K562 (cell line): ENCODE measurements around the gene EPB41L1.

ENCODE experiments used
- CBX2 ChIP-seq: fragments of 200-600 bp; sonication (generic); IDR thresholded peaks from one replicate; pipeline ENCODE4 v1.6.1; 2012; ENCODE audit warnings: mild to moderate bottlenecking, low read length, inconsistent platforms; ENCODE audit not compliant: insufficient read depth, poor library complexity, severe bottlenecking
- CTCF ChIP-seq, 3 experiments: IDR thresholded peaks in 2 of 3; conservative IDR thresholded peaks in 1 of 3; 2 replicates each; pipeline ENCODE4 v1.5.1; 2011 to 2012; ENCODE audit warnings: low read length in 3 of 3, mild to moderate bottlenecking in 3 of 3, control low read depth in 2 of 3, improper control_type of control experiment in 1 of 3, inconsistent platforms in 1 of 3, low read depth in 1 of 3, mixed read lengths in 1 of 3, moderate library complexity in 1 of 3; ENCODE audit not compliant: insufficient read depth in 2 of 3
- MAX ChIP-seq: sonication (generic); formaldehyde crosslinking; IDR thresholded peaks from 2 replicates; pipeline ENCODE4 v1.9.0; 2022; ENCODE audit warnings: mild to moderate bottlenecking, missing genetic modification reagents
- POLR2H ChIP-seq: IDR thresholded peaks from 2 replicates; pipeline ENCODE4 v1.6.1; 2016; ENCODE audit warnings: missing genetic modification characterization, low read depth, mild to moderate bottlenecking, control low read depth, missing compliant biosample characterization, moderate library complexity
- SAFB ChIP-seq: fragments of 200-400 bp; formaldehyde crosslinking; IDR thresholded peaks from 2 replicates; pipeline ENCODE4 v1.6.1; 2017; ENCODE audit warnings: low read depth, low read length, borderline replicate concordance
- SP2 ChIP-seq: IDR thresholded peaks from 2 replicates; pipeline ENCODE4 v1.6.1; 2011; ENCODE audit warnings: mild to moderate bottlenecking, low read depth, low read length, moderate library complexity; ENCODE audit not compliant: poor library complexity, severe bottlenecking; ENCODE audit errors: extremely low read depth
- SRSF9 ChIP-seq: fragments of 200-400 bp; formaldehyde crosslinking; IDR thresholded peaks from 2 replicates; pipeline ENCODE4 v1.6.1; 2017; ENCODE audit warnings: low read depth, low read length, borderline replicate concordance
- YBX1 ChIP-seq: fragments of 450-650 bp; IDR thresholded peaks from 2 replicates; pipeline ENCODE4 v1.7.1; 2016; ENCODE audit warnings: mild to moderate bottlenecking
- ZBED1 ChIP-seq: IDR thresholded peaks from 2 replicates; pipeline ENCODE4 v1.6.1; 2014
- ZNF24 ChIP-seq: fragments of 450-650 bp; IDR thresholded peaks from 2 replicates; pipeline ENCODE4 v1.6.1; 2016
- ZNF354B ChIP-seq: fragments of 250-450 bp; sonication (Bioruptor Pico); IDR thresholded peaks from 2 replicates; pipeline ENCODE4 v1.4.0; 2020
- TF ChIP-seq, protein P1 (sequence below), 3 experiments: fragments of 200-800 bp in 1 of 3; fragments of 250-450 bp in 1 of 3; fragments of 450-650 bp in 1 of 3; sonication (Bioruptor Pico) in 1 of 3; sonication (Bioruptor generic) in 1 of 3; formaldehyde crosslinking in 1 of 3; IDR thresholded peaks; 2 replicates each; pipeline versions ENCODE4 v1.6.1 to v1.8.0; 2016 to 2022; ENCODE audit warnings: mild to moderate bottlenecking in 2 of 3, missing genetic modification characterization in 2 of 3, missing compliant biosample characterization in 1 of 3, moderate library complexity in 1 of 3

- TF ChIP-seq YBX1 (no peak), SAFB (no peak), POLR2H (tag) (no peak), CBX2 (no peak), MAX (no peak), ZBED1 (no peak), SP2 (no peak), ZNF24 (no peak), SRSF9 (no peak), ZNF354B (CRISPR knock-in tag) (no peak), CTCF (IDR thresholded peaks at IDR 0.05 in 2 of 3, conservative IDR thresholded peaks at IDR 0.05 in 1 of 3; ENCODE audit: insufficient read depth in 2 of 3, low read depth in 1 of 3, low read length in 3 of 3) (no peak)
- TF ChIP-seq, protein P1, sequence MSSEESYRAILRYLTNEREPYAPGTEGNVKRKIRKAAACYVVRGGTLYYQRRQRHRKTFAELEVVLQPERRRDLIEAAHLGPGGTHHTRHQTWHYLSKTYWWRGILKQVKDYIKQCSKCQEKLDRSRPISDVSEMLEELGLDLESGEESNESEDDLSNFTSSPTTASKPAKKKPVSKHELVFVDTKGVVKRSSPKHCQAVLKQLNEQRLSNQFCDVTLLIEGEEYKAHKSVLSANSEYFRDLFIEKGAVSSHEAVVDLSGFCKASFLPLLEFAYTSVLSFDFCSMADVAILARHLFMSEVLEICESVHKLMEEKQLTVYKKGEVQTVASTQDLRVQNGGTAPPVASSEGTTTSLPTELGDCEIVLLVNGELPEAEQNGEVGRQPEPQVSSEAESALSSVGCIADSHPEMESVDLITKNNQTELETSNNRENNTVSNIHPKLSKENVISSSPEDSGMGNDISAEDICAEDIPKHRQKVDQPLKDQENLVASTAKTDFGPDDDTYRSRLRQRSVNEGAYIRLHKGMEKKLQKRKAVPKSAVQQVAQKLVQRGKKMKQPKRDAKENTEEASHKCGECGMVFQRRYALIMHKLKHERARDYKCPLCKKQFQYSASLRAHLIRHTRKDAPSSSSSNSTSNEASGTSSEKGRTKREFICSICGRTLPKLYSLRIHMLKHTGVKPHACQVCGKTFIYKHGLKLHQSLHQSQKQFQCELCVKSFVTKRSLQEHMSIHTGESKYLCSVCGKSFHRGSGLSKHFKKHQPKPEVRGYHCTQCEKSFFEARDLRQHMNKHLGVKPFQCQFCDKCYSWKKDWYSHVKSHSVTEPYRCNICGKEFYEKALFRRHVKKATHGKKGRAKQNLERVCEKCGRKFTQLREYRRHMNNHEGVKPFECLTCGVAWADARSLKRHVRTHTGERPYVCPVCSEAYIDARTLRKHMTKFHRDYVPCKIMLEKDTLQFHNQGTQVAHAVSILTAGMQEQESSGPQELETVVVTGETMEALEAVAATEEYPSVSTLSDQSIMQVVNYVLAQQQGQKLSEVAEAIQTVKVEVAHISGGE (CRISPR knock-in tag; IDR thresholded peaks at IDR 0.05) = no peak
Observed at GRCh38 chr20:36173451-36173933, 19.0 kb downstream of the EPB41L1 start.
